Activated naive CD8-positive, alpha-beta T cell (primary cell): ENCODE results near the gene YTHDC2.

Source experiments
- H3K27ac Mint-ChIP-seq: one replicate; pipeline ENCODE4 v1.8.0; 2021; ENCODE audit warnings: mixed read lengths
- H3K27me3 Mint-ChIP-seq: one replicate; pipeline ENCODE4 v1.8.0; 2021; ENCODE audit warnings: mixed read lengths
- H3K36me3 Mint-ChIP-seq: one replicate; pipeline ENCODE4 v1.8.0; 2021; ENCODE audit warnings: mixed read lengths
- H3K4me1 Mint-ChIP-seq: one replicate; pipeline ENCODE4 v1.8.0; 2021; ENCODE audit warnings: low read depth, mixed read lengths
- H3K4me3 Mint-ChIP-seq: one replicate; pipeline ENCODE4 v1.8.0; 2021; ENCODE audit warnings: mild to moderate bottlenecking, mixed read lengths
- H3K9me3 Mint-ChIP-seq: one replicate; pipeline ENCODE4 v1.8.0; 2021; ENCODE audit warnings: low read depth, mixed read lengths

Gene YTHDC2

GRCh38 chr5:113513384-113514288 lies at the start of gene YTHDC2:
YTHDC2 (plus strand) TSS chr5:113513694; CDS start chr5:113513896, 202 bp downstream.
- Mint-ChIP-seq H3K4me3 (peak within 1 kb of the TSS; percentile 95), H3K36me3 (peaks cover 3% of the 10 kb centered on the region), H3K27me3 (peaks cover 8% of the 10 kb centered on the region), H3K9me3 (no peaks in the 10 kb centered on the region), H3K27ac (peak within 1 kb of the TSS; percentile 88), H3K4me1 (peaks cover 29% of the 10 kb centered on the region)

- H3K36me3 Mint-ChIP-seq: peaks cover 3% of the 10 kb centered on the region
- H3K27ac Mint-ChIP-seq: no peak overlapping the region
- H3K4me1 Mint-ChIP-seq: no peaks in the 10 kb centered on the region
- peaks cover 14% of the 10 kb centered on the region for H3K27me3 Mint-ChIP-seq
- no peak overlapping the region for H3K4me3 Mint-ChIP-seq
- H3K9me3 Mint-ChIP-seq: no peaks in the 10 kb centered on the region
Observed at GRCh38 chr5:113474100-113474728, 39.3 kb upstream of the YTHDC2 start.

GRCh38 chr5:113478691-113479090 lies 34.8 kb upstream of the YTHDC2 start:
- peaks cover 13% of the 10 kb centered on the region for H3K27me3 Mint-ChIP-seq
- no peaks in the 10 kb centered on the region for H3K9me3 Mint-ChIP-seq
- H3K36me3 Mint-ChIP-seq: no peaks in the 10 kb centered on the region
- H3K27ac Mint-ChIP-seq: no peak overlapping the region
- H3K4me1 Mint-ChIP-seq: no peaks in the 10 kb centered on the region
- no peak overlapping the region for H3K4me3 Mint-ChIP-seq

DNA sequence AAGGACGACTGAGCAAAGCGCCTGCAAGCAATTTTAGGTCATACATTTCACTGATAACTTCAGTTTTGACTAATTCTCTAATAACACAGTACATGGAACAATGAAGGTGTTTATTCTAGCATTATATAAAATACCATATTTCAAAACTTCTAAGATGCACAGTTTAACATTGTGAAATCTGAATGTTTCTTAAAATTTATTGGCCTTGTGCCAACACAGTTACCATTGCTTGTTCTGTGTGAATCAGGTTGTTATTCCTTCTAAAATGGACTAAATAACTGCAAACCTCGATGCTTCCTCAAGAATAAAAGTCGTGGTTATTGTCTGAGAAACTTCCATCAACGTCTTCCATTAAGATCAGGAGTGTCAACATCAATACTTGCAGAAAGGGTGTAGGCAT lies 33.3 kb upstream of the YTHDC2 start:
- H3K27me3 Mint-ChIP-seq: peaks cover 18% of the 10 kb centered on the region

GRCh38 chr5:113487416-113487780 lies 26.1 kb upstream of the YTHDC2 start:
- H3K36me3 Mint-ChIP-seq: peaks cover 16% of the 10 kb centered on the region
- H3K27me3 Mint-ChIP-seq: peaks cover 51% of the 10 kb centered on the region
- H3K9me3 Mint-ChIP-seq: peaks cover 18% of the 10 kb centered on the region
- H3K4me3 Mint-ChIP-seq: peak overlapping the region; percentile 85
- no peak overlapping the region for H3K27ac Mint-ChIP-seq
- H3K4me1 Mint-ChIP-seq: peaks cover 15% of the 10 kb centered on the region

More for the DNA sequence above, 33.3 kb upstream of the YTHDC2 start:
- no peaks in the 10 kb centered on the region for H3K9me3 Mint-ChIP-seq
- H3K27ac Mint-ChIP-seq: no peak overlapping the region
- no peaks in the 10 kb centered on the region for H3K4me1 Mint-ChIP-seq
- H3K36me3 Mint-ChIP-seq: no peaks in the 10 kb centered on the region
- H3K4me3 Mint-ChIP-seq: no peak overlapping the region

GRCh38 chr5:113487781-113488644 lies 25.5 kb upstream of the YTHDC2 start, which contains the start of gene MCC:
MCC (minus strand) TSS chr5:113488453.
- Mint-ChIP-seq H3K27me3 (peaks cover 50% of the 10 kb centered on the region), H3K36me3 (peaks cover 16% of the 10 kb centered on the region), H3K27ac (no peak within 1 kb of the TSS), H3K4me3 (peak within 1 kb of the TSS; percentile 85), H3K4me1 (peaks cover 15% of the 10 kb centered on the region), H3K9me3 (peaks cover 18% of the 10 kb centered on the region)

GRCh38 chr5:113488645-113489184 lies 24.8 kb upstream of the YTHDC2 start:
- Mint-ChIP-seq H3K27me3 (peaks cover 45% of the 10 kb centered on the region), H3K27ac (no peak overlapping the region)

GRCh38 chr5:113489299-113489698 lies 24.2 kb upstream of the YTHDC2 start:
- Mint-ChIP-seq H3K36me3 (peaks cover 16% of the 10 kb centered on the region), H3K4me1 (peaks cover 15% of the 10 kb centered on the region), H3K27me3 (peaks cover 41% of the 10 kb centered on the region)

More at GRCh38 chr5:113488645-113489184, 24.8 kb upstream of the YTHDC2 start:
- Mint-ChIP-seq H3K36me3 (peaks cover 16% of the 10 kb centered on the region), H3K9me3 (peaks cover 18% of the 10 kb centered on the region), H3K4me1 (peaks cover 15% of the 10 kb centered on the region), H3K4me3 (peak overlapping the region; percentile 78)

DNA sequence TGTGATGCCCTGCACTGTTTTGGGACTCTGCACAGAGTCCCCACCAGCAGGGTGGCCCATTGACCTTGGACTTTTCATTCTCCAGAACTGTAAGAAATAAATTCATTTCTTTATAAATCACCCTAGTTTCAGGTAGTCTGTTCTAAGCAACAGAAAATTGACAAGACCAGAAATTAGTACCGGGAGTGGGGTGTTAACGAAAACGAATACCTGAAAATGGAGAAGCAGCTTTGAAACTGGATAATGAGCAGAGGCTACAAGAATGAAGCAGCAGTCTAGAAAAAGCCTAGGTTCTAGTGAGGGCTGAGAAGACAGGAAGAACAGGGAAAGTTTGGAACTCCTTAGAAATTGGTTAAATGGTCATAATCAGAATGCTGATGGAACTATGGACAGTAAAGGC lies 23.2 kb upstream of the YTHDC2 start:
- Mint-ChIP-seq H3K27me3 (peaks cover 35% of the 10 kb centered on the region), H3K4me3 (no peak overlapping the region), H3K27ac (no peak overlapping the region), H3K36me3 (peaks cover 16% of the 10 kb centered on the region), H3K9me3 (peaks cover 18% of the 10 kb centered on the region), H3K4me1 (peaks cover 15% of the 10 kb centered on the region)

More at GRCh38 chr5:113489299-113489698, 24.2 kb upstream of the YTHDC2 start:
- Mint-ChIP-seq H3K4me3 (peak overlapping the region; percentile 36), H3K27ac (no peak overlapping the region), H3K9me3 (peaks cover 18% of the 10 kb centered on the region)

- H3K27ac Mint-ChIP-seq: no peak overlapping the region
- H3K27me3 Mint-ChIP-seq: peaks cover 30% of the 10 kb centered on the region
- H3K4me3 Mint-ChIP-seq: no peak overlapping the region
- peaks cover 16% of the 10 kb centered on the region for H3K36me3 Mint-ChIP-seq
- H3K4me1 Mint-ChIP-seq: peaks cover 15% of the 10 kb centered on the region
- peaks cover 18% of the 10 kb centered on the region for H3K9me3 Mint-ChIP-seq
Observed at GRCh38 chr5:113491022-113491421, 22.5 kb upstream of the YTHDC2 start.

DNA sequence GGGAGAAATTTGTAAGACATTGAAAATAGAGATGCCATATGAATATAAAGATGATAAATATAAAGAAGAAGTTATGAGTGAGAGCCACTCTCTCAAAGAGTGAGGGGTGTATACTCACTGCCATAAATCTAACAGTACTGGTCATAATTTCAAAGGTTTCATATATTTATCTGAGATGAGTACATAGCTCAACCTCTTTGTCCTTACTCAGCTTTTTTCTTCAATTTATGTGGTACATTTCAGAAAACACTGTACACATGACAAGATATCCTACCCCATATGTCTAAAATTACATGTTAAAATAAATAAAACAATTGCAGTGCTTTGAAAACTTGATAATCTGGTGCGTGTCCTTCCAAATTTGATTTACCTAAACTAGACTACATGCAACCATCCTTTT lies 20.0 kb upstream of the YTHDC2 start:
- Mint-ChIP-seq H3K36me3 (peaks cover 16% of the 10 kb centered on the region), H3K27me3 (peaks cover 27% of the 10 kb centered on the region), H3K4me1 (peaks cover 12% of the 10 kb centered on the region), H3K4me3 (no peak overlapping the region), H3K27ac (no peak overlapping the region), H3K9me3 (peaks cover 18% of the 10 kb centered on the region)

DNA sequence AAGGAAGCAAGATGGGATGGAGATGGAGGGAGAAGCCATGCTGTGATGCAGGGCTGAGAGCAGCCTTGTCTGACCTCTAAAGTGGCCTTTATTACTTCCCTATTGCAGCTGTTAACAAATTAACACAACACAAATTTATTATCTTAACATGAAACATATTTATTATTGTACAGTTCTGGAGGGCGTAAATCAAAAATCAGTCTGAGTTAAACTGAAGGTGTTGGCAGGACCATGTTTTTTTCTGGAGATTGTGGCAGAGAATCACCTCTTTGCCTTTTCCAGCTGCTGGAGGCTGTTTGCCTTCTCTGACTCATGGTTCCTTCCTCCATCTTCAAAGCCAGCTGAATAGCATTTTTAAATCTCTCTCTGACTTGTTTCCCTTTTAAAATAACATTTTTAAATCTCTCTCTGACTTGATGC lies 18.1 kb upstream of the YTHDC2 start:
- Mint-ChIP-seq H3K9me3 (peaks cover 12% of the 10 kb centered on the region), H3K27ac (no peak overlapping the region), H3K27me3 (peaks cover 32% of the 10 kb centered on the region), H3K4me3 (no peak overlapping the region), H3K4me1 (no peaks in the 10 kb centered on the region), H3K36me3 (peaks cover 11% of the 10 kb centered on the region)

- no peak overlapping the region for H3K4me3 Mint-ChIP-seq
- no peak overlapping the region for H3K27ac Mint-ChIP-seq
- peaks cover 2% of the 10 kb centered on the region for H3K36me3 Mint-ChIP-seq
- H3K4me1 Mint-ChIP-seq: no peaks in the 10 kb centered on the region
- peaks cover 42% of the 10 kb centered on the region for H3K27me3 Mint-ChIP-seq
- H3K9me3 Mint-ChIP-seq: peaks cover 7% of the 10 kb centered on the region
Observed at GRCh38 chr5:113502073-113502472, 11.4 kb upstream of the YTHDC2 start.

- Mint-ChIP-seq H3K4me1 (no peaks in the 10 kb centered on the region), H3K36me3 (peaks cover 2% of the 10 kb centered on the region), H3K4me3 (no peak overlapping the region), H3K9me3 (peaks cover 7% of the 10 kb centered on the region), H3K27me3 (peaks cover 48% of the 10 kb centered on the region), H3K27ac (no peak overlapping the region)
Observed at GRCh38 chr5:113503146-113503545, 10.3 kb upstream of the YTHDC2 start.
